Stimulated activated CD8-positive, alpha-beta memory T cell treated with anti-CD3 and anti-CD28 coated beads, Interleukin-15, amount 100 ng/mL, for 1 hour (primary cell): ENCODE data around the gene HOGA1.
"Not testable (repeated sequence)": the region's sequence is repeated elsewhere in the genome, so short reads cannot be mapped to it uniquely, and the experiment has no call there.

Experiments used
- DNase-seq: peaks from one replicate; pipeline ENCODE4 v3.0.0-alpha.2; 2020; ENCODE audit warnings: low read depth

The HOGA1 gene

DNA sequence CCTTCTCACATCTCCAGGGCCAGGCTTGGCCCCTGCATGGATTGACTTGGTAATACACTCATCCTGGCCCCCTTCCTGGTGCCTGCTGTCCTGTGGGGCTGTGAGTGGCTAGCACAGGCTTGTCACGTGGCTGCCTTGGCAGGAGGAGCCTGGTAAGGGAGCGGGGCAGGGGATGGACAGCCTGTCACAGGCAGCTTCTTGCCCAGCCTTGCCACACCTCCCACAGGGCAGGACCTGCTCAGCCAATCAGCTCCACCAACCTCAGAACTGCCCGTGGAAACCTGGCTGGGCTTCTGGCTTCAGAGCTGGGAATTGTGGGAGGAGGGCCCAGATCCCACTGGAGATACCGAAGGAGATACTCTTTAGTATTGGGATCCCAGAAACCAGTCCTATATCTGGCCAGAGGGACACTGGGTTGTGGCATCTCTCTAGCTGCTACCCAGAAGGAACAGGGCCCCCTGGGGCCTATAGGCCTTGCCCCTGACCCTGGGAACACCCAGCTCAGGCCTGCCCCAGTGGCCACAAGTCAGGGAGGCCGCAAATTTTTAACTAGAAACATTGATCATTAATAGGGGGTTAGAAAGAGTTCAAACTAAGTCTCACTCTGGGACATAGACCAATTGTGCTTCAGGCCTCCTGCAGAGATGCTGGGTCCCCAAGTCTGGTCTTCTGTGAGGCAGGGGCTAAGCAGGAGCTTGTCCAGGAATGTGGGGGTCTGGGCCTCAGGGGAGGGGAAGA, at the start of gene HOGA1:
TSS of gene HOGA1 (plus strand) at position 330 of the 738 bp plus-strand sequence. CDS start at position 645, 315 bp downstream.
- DNase-seq = no peak

DNA sequence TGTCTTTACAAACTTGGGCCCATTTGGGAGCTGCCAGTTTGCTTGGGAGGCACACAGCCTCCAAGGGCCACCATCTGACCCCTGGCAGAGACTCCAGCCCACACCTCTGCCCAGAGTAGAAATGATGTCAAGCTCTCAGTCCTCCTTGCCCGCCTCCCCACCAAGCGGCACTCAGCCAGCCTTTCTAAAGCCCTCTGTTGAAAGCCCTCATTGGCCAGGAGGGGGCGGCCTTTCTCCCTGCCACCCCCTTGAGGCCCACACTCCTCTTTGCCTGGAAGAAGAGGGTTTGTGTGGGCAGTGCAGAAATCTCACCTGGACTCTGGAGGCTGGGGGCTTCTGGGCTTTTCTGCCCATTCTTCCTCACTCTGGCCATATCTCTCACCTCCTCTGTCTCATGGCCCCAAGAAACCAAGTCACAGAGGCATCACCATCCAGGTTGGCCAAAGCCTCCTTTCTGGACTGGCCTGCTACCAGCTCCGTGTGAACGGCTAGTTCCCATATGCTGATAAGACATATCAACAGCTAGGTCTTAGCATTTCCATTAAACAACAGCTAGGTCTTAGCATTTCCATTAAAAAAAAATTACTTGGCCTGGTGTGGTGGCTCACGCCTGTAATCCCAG, 49.3 kb upstream of the HOGA1 start:
- DNase-seq = no peak

DNA sequence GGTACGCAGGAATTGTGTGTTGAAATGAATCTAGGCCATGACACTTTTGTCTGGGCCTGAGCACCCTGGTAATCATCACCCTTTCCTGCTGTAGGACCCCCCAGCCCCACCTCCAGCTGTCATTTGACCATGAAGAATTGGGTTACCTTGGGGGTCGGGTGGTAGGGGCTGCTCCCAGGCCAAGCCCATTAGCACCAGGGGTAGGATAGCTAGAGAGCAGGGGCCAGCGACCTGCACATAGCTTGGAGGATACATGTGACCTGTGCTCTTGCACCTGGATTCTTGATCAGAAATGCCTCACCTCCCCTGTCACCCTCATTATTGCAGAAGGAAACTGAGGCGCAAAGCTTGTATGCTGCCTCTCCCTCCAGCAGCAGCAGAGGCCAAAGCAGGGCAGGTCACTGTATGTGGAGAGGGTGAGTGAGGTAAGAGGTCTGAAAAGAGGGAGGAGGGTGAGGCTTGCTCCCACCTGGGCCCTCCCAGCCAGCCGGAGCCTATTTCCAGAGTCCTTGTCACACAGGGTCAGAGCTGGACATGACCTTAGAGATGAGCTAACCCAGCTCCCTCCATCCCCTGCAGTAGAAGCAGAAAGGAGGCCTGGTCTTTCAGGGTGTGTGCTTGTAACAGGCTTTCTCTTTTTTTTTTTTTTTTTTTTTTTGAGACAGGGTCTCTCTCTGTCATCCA, 46.9 kb upstream of the HOGA1 start:
- DNase-seq = no peak

DNA sequence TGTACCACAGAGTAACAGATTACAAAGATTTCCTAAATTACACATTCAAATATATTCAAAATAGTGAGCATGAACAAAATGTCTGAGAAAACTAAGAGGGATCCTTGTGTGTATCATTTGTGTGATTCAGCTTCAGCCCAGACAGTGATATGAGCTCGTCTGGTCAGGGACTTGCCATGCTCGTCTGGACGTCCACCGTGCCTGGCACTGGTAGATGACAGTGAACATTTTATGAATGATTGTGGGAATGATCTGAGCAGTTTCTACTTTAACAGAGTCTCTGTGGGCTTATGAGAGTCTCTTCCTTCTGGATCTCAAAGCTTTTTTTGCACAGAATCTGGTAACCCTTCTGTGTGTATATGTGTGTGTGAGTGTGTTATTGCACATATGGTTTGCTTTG, 45.8 kb upstream of the HOGA1 start:
- no peak for DNase-seq

DNA sequence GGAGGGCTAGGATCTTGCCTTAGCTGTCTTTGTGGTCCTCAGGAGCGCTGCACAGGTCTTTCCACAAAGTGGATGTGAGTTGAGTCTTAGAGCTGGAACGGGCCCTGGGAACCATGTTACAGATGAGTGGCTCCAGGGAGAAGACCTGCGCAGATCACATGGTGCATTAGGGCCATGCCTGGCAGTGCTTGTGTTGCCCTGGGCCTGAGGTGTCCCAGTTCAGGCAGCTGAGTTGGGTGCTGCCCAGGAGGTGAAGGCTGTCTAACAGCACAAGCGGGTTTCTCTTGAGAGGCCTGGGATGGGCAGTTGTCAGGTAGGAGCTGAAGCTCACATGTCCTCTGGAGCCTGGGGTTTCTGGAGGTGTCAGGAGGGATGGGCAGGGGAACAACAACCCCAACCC, 45.4 kb upstream of the HOGA1 start:
- no peak for DNase-seq

DNA sequence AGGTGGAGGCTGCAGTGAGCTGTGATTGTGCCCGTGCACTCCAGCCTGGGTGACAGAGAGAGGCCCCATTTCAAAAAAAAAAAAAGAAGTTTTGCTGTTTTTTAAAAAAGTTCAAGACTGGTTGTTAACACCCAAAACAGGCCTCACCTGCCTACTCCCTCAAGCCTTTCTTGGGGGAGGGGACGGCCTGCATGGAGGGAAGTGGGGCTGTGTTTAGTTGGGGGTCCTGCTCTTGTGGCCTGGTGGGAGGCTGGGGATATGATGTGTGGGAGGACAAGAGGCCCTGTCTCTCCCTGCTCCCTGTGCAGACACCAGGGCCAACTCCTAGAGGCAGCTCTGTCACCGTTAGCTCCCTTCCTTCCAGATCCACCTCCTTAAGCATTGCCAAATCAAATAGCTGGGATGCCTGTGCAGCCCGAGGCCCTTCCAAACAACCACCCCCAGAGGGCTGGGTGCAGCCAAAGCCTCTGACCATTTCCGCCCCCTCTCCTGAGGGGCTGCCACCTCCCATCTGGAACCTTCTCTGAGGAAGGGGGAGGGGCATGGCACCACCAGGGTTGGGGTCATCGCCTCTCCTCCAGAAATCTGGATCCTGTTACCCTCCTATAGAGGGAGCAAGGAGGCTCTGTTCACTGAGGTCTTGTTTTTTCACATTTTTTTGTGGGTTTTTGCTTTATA, 44.5 kb upstream of the HOGA1 start:
- no peak for DNase-seq

DNA sequence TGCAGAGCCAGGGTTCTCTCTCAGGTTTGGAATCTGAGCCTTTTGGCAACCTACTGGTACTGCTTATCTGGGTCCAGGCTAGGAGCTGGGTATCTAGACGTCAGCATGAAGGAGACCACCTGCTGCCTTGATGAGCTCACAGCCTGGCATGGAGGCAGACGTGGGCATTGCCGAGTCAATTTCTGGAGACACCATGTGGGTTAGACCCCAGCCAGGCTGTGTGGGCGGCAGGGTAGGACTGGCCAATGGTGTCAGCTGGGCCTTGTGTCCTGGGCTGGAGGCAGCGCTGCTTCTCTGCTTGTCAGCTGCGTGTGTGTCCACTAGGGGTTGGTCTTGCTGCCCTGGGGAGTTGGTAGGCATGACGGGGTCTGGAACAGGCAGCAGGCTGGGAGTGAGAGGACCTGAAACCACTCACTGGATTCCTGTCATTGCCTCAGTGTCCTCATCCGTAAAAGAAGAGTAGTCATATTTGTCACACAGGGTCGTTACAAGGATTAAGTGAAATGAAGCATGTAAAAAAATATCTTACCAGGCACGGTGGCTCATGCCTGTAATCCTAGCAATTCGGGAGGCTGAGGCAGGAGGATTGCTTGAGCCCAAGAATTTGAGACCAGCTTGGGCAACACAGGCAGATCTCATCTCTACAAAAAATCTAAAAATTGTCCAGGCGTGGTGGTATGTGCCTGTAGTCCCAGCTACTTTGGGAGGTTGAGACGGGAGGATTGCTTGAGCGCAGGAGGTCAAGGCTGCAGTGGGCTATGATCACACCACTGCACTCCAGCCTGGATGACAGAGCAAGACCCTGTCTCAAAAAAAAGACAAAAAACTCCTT, 43.3 kb upstream of the HOGA1 start:
- DNase-seq = no peak

DNA sequence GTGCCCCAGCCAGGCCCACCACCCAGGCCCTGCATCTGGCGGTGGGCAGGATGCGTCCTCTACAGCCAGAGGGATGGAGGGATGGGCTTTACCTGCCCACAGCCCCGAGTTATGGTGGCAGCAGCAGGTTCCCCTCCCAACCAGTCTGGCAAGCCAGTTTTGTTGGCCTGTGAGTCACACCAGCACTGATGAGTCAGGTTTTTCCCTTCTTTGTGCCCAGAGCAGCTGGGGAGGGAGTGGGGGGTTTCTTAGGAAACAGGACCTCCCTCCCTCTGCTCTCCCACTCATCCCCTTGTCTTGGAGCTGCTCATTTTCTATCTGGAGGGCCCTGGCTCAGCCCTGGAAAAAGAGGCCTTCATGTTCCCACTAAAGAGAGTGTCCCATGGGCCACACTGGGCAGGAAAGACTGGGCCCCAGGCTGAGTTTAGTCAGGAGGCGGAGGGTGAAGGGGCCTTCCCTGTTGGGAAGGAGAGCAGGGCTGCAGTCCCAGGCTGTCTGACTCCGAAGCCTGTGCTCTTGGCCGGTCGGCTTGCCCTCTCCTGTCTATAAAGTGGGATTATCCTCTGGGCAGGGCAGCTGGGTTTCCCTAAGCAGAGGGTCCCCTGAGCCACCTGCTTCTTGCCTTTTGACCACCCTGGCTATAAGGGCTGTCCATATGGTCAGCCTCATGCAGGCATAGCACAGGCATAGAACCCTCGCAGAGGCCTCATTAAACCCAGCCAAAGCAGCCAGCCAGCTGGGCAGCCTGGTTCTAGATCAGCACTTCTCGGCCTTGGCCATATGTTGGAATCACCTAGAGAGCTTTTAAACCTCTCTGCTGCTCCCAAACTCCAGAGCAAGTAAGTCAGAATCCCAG, 41.8 kb upstream of the HOGA1 start:
- DNase-seq = no peak

DNA sequence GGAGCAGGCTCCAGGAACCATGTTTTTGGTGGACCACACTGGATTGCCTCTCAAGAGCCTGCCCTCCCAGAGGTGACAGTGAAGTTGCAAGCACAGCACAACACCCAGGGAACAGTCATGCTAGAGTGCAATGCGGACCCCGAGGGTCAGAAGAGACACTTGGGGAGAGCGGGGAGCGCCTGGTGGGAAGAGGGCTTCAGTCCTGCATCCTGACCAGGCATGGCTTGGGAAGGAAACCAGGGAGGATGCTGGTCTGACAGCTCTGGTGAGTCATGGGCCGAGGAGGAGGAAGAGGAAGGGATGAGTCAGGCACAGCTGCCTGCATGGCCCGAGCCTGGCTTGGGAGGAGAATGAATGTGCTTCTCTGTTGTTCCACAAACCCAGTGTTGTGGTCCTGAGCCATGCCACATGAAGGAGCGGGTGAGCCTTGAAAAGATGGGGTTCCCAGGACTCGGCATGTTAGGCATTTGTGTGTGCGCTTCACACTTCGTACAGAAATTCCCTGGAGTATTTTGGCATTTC, 41.1 kb upstream of the HOGA1 start:
- no peak for DNase-seq

DNA sequence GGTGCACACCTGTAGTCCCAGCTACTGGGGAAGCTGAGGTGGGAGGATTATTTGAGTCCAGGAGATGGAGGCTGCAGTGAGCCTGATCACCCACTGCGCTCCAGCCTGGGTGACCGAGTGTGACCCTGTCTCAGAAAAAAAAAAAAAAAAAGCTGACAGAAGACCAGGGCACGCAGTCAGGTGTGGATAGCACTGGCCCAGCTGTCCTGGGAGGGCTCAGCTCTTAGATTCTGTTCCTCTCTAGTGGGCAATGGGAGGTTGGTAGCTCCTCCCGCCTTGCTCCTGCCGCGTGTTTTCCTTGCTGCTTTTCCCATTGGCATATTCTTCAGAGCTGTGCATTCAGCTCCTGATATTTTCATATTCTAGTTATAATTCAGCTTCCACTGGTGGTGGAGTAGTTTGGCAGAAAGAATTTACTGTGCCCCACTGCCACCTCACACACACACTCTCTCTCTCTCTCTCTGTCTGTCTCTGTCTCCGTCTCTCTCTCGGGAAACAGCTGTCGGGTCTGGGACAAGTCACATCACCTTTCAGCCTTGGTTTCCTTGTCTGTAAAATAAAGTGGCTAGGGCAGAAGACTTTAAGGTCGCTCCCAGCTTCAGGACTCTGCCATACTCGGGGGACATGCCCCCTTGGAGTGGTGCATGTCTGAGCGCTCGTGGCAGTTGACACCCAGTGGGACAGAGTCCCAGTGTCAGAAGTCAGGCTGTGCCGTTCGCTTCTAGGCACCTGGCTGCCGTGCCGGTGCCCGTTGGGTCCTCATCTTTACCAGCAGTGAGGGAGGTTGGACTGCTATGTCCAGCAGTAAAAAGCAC, 37.5 kb upstream of the HOGA1 start:
- DNase-seq = no peak

DNA sequence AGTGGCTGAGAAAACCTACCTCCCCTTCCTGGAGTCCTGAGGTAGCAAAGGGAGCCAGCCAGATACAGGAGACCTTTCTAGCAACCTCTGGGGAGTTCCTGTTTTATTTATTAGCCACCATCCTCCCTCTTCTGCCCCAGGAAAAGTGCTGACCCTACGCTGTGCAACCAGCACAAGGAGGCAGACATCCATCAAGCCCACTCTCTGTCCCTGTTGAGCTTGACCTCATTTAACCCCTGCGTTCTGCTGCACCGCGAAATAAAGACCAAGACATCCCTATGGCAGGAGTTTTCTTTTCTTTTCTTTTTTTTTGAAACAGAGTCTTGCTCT, 37.0 kb upstream of the HOGA1 start:
- no peak for DNase-seq

DNA sequence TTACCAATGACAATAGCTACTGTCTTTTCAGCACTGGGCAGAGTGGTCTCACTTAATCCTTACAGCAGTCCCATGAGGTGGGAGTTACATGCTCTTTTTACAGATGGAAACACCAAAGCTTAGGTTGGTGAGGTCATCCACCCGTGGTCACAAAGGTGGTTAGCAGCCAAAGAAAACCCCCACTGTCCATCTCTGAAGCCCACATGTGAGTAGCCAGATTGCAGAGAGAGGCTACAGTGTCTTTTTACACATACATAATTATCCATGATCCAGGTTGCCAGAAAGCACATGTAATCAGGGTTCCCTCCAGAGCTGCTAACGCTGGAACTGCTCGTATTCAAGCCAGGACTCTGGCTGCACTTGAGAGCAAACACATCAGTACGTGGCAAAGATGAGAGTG, 36.2 kb upstream of the HOGA1 start:
- DNase-seq = no peak

DNA sequence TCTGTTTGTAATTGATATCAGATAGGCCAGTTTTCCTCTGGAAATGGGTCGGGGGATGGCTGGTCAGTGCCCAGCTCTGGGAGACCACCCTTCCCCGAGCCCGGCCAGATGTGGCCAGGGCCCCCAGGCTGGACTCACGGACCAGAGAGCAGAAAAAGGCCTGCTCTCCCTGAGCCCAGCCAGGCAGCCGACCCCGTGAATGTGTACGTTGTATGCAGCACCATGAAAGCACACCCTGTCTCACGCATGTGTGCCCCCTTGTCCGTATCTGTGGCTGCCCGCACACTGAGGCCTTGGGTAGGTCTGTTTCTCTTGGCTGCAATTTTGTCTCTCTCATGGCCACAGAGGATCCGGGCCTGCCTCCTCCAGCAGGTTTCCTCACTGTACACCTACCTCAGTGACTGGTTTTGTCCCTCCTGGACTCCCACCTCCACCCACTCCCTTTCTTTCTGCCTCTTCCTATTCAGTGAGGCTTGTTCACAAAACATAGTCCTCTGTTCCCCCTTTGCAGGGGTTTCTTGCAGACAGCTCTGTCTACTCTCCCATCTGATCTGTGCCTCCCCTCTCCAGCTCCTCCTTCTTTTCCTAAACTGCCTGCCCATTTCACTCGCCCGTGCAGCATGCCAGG, 35.2 kb upstream of the HOGA1 start:
- no peak for DNase-seq

DNA sequence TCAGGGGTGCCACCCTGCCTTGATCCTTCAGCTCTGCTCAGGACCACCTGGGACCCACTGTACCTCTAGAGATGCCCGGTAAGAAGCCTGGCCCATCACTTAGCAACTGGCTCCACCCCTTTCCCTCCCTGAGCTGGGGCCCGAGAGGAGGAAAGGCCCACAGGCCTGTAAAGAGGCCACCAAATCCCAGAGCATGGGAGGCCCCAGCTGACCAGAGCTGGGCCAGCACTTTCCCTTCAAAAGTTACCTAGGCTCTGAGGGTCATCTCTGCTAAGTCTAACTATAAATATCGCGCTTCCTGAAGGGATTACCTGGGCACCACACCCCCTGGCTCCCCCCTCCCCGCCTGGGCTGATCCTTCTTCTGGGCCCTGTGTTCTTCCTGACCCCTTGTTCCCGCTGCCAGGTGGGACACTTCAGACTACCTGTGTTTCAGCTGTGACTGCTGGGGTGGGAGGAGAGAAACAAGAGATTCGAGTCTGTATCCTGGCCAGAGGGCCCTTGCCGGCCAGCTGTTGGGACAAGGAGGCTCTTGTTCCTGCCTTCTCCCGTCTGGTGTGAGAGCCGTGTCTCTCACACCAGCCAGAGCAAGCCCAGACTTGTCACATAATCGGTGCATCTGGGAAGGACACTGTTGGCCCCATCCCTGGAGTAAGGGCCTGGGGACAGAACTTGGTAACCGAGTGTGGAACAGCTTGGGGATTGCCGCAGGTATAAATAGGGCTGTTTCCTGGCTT, 34.4 kb upstream of the HOGA1 start:
- no peak for DNase-seq

DNA sequence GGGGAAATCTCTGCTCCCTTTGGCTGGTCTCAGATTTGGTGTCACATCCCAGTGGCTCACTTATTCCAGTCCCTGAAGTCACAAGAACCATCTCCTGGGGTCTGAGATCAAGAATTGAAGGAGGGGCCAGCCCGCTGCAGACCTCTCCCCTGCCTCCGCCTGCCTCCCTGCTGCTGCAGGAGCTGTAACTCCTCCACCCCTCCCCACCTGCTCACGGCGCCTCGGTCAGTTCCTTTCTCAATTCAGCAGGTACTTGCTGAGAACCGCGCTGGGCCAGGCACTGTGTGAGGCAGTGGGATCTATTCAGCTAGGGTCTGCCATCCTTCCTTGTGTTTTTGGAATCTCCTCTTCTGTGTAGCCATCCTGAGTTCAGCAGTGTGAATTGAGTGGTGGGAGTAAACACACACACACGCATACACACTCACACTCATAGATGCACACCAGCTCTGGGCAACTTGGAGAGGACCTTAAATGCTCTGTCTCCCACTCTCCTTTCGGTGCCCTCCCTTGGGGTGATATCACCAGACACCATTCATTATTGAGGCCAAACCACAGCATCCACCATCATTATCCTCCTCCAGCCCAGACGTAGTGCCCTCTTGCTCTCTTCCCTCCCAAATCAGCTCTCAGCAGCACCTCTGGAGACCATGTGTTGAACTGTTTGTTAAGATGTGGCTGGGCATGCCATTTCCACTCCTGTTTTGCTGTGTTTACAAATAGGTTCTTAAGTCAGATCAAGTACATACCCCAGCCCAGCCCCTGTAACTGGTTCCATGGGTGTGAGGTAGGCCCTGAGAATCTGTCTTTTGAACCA, 33.6 kb upstream of the HOGA1 start:
- DNase-seq = no peak

DNA sequence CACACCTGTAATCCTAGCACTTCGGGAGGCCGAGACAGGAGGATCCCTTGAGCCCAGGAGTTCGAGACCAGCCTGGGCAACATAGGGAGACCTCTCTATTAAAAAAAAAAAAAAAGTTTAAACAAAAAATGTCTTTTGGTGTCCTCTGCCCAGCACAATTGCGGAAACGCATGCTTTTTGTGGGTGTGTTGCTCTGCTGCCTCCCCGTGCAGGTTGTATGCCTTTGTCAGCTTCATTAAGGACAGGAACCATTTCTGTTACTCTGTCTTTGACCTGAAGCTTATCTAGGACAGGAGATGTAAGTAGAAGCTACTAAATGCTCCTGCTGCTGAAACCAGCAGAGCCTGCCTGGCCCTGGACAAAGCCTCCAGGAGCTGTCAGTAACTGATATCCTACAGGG, 32.9 kb upstream of the HOGA1 start:
- no peak for DNase-seq

DNA sequence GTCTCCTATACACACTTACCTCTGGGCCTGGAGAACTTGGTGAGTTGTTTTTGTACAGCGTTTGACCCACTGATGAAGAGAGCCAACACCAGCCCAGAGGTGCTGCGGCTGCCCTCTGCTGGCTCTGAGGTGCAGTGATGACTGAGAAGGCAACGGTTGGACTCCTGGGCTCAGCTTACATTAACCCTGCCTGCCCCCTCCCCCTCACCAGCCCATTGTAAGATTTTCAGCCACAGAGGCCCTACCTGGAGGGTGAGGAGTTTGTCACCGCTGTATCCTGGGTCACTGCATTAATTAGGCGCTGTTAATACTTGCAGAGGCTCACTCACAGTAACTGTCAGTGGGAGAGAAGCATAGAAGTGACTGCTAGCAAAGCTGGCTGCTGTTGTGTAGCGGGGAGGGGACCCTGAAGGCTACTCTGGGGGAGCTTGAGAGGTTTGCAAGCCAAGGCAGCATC, 30.6 kb upstream of the HOGA1 start:
- peak; percentile 28 for DNase-seq

DNA sequence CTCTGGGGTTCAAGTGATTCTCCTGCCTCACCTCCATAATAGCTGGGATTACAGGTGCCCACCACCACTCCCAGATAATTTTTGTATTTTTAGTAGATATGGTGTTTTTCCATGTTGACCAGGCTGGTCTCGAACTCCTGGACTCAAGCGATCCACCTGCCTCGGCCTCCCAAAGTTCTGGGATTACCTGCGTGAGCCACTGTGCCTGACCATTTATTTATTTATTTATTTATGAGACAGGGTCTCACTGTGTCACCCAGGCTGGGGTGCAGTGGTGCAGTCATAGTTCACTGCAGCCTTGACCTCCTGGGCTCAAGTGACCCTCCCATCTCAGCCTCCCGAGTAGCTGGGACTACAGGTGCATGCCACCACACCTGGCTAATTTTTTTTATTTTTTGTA, 29.9 kb upstream of the HOGA1 start:
- not testable (repeated sequence) for DNase-seq
